ENCODE measurements around the gene AMOT.

- TF ChIP-seq POLR2A (IDR thresholded peaks at IDR 0.05; ENCODE audit: low read length) (no peak), GATA1 (IDR thresholded peaks at IDR 0.05; ENCODE audit: low read depth, low read length) (no peak)
These were observed 8.4 kb upstream of the AMOT start for GRCh38 chrX:112849016-112849415.
